Stimulated activated CD4-positive, alpha-beta T cell treated with anti-CD3 and anti-CD28 coated beads, Interleukin-4, amount 100 ng/mL, for 4 hours (primary cell): ENCODE data around the gene AMER2.

Source experiments
- DNase-seq, 2 experiments: peaks; one replicate each; pipeline ENCODE4 v3.0.0-alpha.2; 2020

Gene AMER2, protein sequence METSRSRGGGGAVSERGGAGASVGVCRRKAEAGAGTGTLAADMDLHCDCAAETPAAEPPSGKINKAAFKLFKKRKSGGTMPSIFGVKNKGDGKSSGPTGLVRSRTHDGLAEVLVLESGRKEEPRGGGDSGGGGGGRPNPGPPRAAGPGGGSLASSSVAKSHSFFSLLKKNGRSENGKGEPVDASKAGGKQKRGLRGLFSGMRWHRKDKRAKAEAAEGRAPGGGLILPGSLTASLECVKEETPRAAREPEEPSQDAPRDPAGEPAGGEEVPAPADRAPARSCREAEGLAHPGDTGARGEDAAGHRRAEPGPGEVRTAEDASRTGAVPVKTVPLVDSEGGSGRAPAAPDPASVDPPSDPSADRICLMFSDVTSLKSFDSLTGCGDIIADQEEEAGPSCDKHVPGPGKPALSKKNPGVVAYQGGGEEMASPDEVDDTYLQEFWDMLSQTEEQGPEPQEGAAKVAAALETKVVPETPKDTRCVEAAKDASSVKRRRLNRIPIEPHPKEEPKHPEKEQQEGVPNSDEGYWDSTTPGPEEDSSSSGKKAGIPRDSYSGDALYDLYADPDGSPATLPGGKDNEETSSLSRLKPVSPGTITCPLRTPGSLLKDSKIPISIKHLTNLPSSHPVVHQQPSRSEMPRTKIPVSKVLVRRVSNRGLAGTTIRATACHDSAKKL

DNA sequence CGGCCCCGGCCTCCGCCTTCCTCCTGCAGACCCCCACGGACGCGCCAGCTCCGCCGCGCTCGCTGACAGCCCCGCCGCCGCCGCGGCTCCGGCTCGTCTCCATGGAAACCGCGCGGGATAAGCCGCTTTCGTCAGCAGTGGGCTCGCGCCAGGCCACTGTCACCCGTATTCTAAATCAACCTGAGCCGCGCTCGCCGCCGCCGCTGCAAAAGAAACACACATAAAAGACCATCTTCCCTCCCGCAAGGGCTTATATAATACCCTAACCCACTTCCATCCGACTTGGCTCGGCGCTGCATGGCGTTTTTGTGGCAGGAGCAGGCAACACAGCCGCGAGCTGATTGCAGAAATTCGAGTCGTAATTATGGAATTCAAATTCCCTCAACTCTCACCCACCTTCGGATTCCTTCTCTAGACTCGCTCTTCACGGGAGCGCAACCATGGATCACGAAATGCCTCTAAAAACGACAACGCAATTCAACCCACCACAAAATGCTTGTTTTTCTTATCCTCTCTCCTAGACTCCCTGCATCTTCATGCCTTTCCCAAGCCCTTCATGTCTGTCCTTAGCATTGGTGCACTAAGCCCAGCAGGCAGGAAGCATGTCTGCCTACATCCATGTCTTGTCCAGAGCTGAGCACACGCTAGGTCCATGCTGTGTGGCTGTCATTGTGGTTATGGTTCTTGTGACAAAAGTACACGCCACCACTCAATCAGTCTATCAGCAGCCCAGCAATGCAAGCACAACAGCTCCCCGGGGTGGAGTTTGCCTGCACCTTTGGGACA is at the start of gene AMER2:
AMER2 (minus strand) TSS at position 772 of the 786 bp plus-strand sequence; CDS start at position 103, 669 bp downstream.
- no peak for DNase-seq

DNA sequence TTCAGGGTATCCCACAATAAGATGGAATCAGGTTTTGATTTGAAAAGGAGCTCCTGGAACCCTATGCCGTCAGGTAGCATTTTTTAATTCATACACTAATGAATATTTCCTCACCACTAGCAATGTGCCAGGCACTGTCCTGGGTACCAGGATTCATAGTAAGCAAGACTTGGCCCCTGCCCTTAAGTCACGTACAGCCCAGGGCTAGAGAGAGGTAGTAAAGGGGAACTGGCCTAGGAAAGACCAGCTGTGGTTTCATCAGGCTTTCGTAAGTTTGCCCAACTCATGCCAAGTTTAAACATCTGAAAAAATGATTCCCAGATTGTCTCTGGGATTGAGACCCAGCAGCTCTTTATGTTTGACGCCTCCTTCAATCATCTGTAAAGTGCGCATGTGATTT is 45.9 kb upstream of the AMER2 start:
- no peak for DNase-seq

DNA sequence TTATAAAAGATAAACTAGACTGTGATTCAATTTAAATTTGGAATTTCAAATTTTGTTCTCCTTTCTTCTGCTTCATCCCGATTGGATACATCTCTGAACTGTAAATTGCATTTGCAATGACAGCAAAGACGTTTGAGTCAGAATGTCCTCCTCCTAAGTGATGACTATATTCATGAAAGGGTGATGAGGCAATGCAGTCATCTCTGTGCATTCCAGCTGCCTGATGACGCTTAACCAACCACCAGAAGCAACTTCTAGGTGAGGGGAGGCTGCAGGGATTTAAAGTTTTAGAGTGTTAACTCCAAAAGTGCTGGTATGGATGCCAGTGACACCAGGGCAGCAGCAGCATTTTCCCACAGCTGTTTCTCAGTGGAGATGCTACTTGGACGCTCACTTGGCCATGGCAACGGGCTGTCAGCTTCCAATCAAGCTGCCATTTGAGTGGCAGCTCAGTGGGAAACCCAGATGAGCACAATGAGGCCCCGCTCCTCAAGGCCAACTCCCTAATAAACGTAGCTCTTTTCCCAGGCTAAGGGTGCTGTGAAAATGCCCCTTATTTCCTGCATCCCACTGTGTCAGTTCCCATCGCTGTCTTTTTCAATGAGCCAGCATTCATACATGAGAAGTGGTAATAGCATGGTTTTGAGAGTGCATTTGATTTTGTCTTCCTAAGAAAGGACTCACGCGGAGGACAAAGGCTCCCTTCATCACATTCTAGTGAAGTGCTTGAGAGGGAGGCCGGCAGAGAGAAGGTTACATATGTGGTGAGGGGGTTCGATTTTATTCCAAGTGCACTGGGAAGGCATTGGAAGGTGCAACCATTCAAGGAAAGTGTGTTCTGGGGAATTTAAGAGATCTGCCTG is 45.2 kb upstream of the AMER2 start:
- no peak for DNase-seq

DNA sequence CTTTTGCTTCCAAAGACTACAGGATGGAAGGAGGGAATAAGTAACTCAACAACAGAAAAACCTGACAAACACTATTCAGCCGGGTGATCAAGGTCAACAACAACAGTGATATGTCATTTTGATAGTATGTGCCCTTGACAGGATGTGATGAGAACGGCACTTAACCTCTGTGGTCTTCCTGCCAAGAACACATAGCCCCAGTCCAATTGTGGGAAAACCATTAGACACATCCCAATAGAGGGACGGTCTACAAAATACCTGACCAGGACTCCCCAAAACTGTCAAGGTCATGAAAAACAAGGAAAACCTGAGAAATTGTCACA is 43.1 kb upstream of the AMER2 start:
- DNase-seq = no peak

DNA sequence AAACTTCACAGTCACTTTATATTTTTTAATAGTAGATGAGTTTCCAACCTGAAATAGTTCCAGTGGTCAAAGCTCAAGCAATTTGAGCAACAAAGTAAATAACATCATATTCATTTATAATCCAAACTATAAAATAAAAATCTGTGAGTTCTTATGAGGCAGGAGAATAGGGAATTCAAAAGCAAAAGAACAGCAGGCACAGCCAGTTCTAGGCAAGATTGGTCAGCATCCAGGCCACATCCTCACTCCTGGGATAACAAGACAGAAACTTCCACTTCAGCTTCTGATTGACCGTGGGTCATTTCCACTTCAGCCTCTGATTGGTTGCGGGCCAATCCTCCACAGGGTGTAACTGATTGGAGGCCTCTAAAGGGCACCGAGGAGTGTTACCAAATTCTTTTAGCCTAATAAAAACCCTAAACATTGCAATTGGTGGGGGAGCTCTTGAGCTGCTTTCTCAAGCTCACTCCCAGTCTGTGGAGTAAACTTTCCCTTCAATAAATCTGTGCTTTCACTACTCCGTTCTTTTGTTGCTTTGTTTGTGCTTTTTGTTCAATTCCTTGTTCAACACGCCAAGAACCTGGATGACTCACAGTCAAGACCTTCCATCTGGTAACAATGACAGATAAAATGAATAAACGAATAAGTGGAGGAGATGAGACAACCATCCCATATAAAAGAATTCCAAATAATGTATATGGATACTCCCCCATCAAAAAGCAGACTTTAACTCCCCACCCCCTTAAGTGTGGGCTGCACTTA is 42.6 kb upstream of the AMER2 start:
- no peak for DNase-seq

DNA sequence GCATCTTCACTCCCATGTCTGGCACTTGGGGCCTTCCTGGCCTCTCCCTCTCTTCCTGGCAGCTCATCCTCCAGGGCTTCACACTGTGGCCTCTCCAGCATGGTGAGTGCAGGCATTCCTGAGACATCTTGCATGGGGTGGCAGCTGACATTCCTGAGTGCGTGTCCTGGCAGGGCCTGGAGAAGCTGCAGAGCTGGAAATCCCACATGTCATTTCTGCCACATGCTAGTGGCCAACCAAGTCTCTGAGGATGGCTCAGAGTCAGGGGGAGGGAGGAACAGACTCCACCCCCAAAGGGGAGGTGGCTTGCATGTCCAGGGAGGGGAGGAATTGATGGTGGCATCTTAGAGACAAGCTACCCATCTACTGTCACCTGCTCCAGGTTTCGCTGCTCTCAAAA is 41.6 kb upstream of the AMER2 start:
- no peak for DNase-seq

DNA sequence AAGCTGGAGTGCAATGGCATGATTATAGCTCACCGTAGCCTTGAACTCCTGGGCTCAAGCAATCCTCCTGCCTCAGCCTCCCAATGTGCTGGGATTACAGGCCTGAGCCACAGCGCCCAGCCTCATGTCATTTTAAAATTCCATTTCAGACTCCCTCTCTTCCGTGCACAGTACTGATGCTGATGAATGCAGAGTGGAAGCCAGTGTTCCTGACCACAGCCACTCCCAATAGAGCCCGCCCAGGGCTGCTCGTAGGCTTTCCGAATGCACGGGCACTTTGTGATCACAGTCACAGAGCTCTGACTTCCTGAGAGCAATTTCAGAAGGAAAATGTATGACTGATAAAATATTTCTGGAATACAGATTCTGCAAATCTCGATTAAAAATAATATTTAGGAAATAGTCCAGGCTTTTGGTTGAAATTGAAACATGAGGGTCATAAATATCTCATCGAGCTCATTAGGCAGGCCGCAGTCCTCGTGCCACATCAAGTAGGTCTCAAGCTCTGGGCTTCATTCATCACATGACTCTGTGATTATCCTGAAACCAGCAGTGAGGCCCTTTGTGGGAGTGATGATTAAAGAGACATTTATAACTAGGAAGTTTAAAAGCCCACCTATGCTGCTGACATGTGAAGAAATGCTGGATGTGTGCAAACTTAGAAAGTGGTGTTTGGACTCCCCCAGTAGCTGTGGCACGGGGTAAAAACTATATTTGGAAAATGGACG is 38.9 kb upstream of the AMER2 start:
- DNase-seq = no peak

DNA sequence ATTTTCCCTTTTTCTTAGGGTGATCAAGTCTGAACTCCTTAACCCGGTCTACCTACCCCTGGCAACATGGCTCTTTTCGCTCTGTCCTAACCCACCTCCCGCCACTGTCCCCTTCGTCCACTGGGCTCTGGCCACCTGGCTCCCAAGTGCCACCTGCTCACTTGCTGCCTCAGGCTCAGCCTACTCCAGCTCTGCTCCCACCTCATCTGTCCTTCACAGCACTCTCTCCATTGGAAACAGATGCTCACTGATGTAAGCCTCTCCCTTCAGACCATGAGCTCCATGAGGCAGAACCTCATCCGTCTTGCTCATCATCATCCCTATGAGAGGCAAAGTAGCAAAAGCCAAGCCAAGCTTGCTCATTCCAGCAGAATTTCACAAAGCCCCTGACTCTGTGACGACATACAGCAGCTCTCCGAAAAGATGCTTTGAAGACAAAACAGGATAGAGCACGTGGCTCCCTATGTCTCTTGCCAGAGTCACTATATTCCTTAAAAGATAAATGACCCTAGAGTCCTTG is 35.3 kb upstream of the AMER2 start:
- no peak for DNase-seq

DNA sequence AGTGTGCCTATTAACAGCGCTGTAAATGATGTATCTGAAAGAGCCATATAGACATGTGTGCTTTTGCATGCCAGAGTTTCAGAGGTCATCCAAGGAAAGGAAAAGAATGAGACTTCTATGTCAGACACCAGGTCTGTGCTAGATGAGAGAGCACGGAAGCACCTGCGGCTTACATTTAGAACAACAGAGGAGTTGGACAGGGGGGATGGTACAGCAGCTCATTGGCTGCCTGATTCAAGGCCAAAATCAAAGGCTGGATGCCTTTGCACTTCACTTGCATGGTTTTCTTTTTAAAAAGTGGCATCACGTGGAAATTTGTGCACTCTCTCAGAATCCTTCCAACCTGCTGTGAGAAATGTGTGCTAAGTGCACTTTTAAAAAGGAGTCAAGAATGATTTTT is 32.8 kb upstream of the AMER2 start:
- no peak for DNase-seq

DNA sequence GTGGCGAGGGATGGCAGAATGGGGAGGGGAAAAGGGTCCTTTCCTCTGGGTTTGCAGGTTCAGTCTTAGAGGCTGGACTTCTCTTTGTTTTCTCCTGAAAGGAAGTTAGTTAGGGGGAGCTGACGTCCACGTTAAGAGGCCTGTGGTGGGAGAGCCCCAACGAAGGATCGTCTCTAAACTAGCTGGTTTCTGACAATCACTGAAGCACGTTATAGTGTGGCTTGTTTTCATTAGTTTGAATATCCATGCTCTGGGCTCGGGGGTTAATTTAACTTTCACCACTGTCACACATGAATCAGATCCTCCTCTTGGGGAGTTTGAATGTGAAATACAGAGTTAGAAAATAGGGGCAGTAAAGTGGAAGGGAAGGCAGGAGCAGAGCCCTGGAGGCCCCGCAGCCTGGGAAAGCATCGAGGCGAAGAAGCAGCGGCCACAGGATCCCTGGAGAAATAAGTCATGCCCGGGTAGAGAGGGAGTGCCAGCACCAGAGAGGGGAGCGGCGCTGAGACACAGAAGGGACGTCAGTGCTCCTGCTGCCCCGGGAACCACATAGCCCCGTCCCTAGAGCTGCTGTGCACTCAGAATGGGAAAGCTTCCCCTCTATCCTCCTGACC is 31.1 kb upstream of the AMER2 start:
- DNase-seq = no peak

DNA sequence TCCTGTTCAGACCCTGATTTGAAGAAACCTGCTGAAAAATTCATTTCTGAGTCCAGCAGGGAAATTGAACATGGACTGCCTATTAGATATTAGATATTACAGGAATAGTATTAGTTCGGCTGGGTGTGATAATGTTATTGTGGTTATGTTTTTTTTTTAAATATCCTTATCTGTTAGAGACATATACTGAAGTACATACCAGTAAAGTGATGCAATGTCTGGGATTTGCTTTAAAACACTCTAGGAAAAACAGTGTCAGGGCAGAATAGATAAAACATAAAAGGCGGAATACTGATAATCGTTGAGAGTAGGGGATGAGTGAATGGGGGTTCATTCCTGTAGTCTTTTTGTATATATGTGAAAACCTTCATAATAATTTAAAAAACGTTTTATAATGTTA is 28.7 kb upstream of the AMER2 start:
- DNase-seq = no peak

DNA sequence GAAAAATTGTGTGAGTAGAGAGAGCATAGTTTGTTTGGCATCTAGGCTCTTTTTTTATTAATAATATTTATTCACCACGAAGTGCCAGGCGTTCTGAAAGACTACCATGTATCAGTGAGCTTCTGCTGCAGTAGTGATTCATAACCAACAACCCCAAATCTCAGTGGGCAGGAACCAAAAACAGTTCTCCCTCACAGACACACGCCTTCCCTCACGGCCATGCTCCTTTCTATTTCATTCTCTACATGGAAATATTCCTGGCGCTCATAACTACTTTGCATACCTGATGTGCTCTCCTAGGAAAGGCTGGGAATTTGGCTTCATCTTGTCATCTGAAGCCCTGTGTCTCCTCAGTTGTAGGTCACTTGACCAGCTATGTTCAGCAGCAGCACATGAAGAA is 26.6 kb upstream of the AMER2 start:
- no peak for DNase-seq

DNA sequence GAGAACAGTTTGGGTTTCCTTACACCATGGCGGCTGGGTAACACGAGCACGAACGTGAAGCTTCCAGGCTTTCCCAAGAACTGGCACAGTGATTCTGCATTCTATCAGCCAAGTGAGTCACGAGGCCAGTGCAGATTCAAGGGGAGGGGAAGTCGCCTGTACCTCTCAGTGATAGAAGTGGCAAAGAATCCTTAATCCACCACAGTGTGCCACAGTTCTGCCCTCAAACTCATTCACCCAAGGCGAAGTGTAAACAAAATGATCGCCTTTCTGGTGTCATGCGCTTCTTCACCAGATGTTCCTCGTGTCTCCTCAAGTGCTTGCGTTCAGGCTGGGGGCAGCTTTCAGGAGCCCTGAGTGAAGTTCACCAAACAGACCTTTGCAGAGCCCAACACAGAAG is 24.9 kb upstream of the AMER2 start:
- no peak for DNase-seq

DNA sequence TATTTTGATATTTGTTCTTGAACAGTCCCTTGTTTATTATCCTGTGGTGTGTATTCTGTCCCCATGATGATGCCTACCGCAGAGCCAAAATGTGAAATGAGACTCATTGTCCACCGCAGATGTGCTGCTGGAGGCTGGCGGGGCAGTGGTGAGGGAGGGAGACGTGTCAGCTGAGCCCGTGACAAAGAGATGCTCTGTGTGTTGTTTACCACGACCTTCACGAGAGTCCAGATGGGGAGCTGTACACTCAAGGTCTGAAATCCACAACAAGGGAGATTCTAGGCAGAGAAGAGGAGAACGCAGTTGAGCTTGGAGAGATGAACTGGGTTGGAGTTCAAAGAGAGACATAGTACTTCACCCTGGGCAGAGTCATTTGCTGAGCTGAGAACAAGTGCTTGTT is 20.8 kb upstream of the AMER2 start:
- DNase-seq = no peak

DNA sequence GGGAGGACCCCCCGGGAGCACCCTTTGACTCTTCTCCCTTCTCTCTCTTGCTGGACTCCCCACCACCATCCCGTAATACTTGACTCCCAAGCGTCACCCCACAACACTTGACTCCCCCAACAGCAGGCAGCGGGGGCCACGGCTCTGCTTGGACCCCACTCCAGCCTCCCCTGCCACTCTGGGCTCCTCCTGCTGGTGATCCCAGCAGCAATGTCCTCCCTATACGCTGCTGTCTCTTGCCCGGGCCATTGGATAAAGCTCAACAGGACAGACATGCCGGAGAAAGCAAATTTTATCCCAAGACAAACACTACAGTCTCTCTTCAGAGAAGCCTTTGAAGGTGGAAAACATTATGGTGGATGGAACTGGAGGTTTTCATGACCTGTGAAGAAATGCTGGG is 20.4 kb upstream of the AMER2 start:
- no peak for DNase-seq

DNA sequence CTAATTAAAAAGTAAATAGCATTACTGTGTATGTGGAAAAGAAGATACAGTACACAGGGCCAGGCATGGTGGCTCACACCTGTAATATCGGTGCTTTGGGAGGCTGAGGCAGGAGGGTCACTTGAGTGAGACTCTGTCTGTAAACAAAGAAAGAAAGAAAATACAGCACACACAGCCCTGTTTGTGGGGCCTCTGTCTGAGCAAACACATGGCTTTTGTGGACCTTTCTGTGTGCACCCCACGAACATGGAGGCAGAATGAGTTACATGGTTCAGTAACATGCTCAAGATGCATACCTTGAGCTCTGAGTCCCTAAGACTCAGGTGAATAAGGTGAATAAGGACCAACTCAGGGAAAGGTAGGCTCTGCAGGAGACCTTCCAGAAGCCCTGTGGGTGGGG is 20.0 kb upstream of the AMER2 start:
- DNase-seq = no peak

DNA sequence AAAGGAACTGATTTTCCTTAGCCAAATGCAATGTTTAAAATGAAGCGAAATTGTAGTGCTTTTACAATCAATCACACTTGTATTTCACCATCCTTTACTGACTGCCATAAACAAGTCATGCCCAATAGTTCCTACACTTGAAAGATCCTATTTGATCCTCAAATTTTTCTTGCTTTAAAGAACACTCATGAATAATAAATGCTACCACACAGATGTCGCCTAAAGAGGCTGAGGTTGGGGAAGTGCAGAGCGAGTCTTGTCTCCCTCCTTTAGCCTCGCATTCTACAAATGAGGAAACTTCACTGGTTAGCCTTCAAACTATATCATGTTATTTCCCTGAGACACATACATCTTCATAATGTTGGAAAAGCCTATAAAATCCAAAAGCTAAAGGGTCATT is 18.7 kb upstream of the AMER2 start:
- no peak for DNase-seq

DNA sequence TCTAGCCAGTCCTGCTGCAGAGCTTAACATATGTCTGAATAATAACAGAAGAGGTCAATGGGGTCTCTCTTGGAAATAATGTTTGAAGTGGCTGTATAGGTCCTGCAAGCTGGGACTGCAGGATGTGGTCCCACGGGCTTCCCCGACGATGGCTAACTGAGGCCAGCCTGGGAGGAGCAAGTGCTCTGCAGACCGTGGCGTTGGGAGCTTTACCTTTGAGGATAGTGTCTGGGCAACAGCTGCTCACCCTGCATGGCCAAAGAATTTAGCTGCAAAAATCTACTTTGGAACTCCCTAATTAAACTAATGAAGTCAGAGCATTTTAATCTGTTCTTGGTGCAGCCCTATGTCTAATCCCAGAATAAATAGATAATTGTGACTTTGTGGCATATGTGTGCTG is 18.2 kb upstream of the AMER2 start:
- DNase-seq = no peak

DNA sequence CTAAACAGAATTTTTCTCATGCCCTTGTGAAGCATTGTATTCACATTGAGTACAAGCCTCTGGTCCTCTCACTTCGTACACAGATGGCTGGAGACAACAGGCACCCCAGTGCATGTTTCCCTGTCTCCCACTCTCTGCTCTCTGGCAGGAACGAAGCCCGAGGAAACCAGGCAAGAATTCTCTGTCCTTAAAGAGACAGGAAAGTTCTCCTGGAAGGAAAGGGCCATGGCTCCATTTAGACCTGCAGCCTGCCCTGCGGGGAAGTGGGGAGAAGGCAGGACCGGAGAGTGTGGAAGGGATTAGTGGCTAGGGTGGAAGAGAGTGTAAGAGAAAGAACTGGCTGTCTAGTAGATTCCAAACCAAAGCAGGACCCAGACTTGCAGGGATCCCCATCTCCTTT is 15.5 kb upstream of the AMER2 start:
- DNase-seq = no peak

DNA sequence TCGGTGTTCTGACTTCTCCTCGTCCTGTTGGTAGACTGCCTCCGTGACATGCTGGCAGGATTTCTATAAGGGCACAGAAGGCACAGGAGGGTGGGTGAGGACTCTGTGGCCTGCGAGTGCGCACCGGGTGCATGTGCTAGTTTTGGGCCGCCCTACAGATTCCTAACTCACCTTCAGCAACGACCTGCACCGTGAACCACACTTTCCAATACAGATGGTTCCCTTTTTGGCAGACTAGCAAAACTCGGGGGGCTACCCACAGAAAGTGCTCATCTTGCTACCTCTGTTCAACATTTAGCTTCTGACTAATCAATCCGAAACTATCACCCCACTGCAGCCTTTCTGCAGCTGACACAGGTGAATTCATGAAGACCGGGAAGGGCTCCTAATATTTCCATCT is 14.1 kb upstream of the AMER2 start:
- no peak for DNase-seq

DNA sequence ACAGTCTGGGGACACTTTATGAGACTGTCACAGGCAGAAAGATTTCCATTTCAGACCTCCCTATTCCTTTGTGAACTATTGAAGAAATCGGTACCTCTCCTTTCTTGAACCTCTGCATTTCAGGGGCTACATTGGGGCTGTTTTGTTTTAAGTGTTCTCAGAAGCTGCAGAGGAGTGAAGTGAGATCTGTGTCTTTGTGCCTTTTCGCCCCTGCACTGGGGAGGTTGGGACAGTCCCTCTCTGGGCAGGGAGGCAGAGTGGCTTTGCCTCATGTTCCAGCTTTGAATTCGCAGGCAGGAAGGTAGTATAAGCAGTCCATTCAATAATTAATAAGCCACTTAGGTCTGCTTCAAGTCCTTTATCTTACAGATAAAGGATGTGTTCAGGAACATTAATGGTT is 9.5 kb upstream of the AMER2 start:
- DNase-seq = no peak
